Mononuclear cell (primary cell): ENCODE measurements around the gene MEPCE. TPM values are rescaled to one million over a fixed set of nuclear protein-coding genes. Genes with fewer than 3 reads are reported as not detected.
"Not testable (repeated sequence)": the region's sequence is repeated elsewhere in the genome, so short reads cannot be mapped to it uniquely, and the experiment has no call there.

Source experiments
- H3K27me3 ChIP-seq: 2 replicates; pipeline ENCODE4 v1.6.0; 2011; ENCODE audit warnings: low read length, control low read depth; ENCODE audit not compliant: insufficient read depth
- H3K4me1 ChIP-seq: 2 replicates; pipeline ENCODE4 v1.5.1; 2011; ENCODE audit warnings: mild to moderate bottlenecking, low read length, control low read depth; ENCODE audit not compliant: insufficient read depth
- H3K4me3 ChIP-seq: 2 replicates; pipeline ENCODE4 v1.5.1; 2011; ENCODE audit warnings: mild to moderate bottlenecking, low read length, moderate library complexity
- H3K9me3 ChIP-seq: 2 replicates; pipeline ENCODE4 v1.5.1; 2011; ENCODE audit warnings: low read depth, mild to moderate bottlenecking, control low read depth, low read length
- total RNA-seq: library from RNA; depleted of rRNA; stranded (reverse); fragments of >200 nt; gene quantifications from one replicate; pipeline ENCODE4 v1.2.3, GENCODE V29; 2012

The MEPCE gene, protein sequence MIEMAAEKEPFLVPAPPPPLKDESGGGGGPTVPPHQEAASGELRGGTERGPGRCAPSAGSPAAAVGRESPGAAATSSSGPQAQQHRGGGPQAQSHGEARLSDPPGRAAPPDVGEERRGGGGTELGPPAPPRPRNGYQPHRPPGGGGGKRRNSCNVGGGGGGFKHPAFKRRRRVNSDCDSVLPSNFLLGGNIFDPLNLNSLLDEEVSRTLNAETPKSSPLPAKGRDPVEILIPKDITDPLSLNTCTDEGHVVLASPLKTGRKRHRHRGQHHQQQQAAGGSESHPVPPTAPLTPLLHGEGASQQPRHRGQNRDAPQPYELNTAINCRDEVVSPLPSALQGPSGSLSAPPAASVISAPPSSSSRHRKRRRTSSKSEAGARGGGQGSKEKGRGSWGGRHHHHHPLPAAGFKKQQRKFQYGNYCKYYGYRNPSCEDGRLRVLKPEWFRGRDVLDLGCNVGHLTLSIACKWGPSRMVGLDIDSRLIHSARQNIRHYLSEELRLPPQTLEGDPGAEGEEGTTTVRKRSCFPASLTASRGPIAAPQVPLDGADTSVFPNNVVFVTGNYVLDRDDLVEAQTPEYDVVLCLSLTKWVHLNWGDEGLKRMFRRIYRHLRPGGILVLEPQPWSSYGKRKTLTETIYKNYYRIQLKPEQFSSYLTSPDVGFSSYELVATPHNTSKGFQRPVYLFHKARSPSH
- 36.7 TPM for total RNA-seq

DNA sequence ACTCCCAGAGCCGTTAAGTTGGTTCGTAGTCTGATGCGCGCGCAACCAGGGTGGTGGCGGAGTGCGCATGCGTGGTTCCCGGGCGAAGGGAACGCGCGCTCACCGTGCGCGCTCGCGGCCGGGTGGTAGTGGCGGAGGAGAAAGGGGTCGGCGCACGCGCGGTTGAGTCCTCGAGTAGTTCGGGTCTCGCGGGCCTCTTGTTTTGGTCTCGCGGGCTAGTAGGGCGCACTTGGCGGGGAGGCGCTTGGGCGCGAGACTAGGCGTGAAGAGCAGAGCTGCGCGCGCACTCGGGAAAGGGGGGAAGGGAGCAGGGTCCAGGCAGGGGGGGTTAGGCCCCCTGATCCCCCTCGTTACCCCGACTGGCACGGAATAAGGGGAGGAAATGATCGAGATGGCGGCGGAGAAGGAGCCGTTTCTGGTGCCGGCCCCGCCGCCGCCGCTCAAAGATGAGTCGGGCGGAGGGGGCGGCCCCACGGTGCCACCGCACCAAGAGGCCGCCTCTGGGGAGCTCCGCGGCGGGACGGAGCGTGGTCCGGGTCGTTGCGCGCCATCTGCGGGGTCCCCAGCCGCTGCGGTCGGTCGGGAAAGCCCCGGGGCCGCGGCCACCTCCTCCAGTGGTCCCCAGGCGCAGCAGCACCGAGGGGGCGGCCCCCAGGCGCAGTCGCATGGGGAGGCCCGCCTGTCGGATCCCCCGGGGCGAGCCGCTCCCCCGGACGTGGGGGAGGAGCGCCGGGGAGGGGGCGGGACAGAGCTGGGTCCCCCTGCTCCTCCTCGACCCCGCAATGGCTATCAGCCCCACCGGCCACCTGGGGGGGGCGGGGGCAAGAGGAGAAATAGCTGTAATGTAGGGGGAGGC, at the start of gene MEPCE:
Gene MEPCE, plus strand, starts transcription at position 195 of the 856 bp plus-strand sequence. Its CDS starts 188 bp downstream, at position 383.
- Histone ChIP-seq H3K4me3 (peak within 1 kb of the TSS; percentile 83), H3K9me3 (no peaks in the 10 kb centered on the region), H3K27me3 (no peaks in the 10 kb centered on the region), H3K4me1 (peaks cover 44% of the 10 kb centered on the region)

DNA sequence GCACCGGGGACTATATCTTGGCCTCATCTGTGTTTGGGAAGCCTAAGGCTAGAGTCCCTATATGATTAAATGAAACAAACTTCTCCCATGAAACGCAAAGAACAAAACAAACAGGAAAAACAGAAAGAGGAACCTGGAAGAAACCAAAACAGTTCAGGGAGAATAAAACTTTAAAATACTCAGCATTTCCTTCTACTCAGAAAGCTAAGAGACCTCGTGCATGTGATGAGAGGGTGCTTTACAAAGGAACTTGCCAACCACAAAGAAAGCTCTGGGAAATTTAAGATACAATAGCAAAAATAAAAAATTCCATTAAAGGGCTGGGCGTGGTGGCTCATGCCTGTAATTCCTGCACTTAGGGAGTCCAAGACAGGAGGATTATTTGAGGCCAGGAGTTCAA, 49.4 kb upstream of the MEPCE start:
- H3K4me3 ChIP-seq, result no peak overlapping the region
- peaks cover 88% of the 10 kb centered on the region for H3K4me1 ChIP-seq
- H3K27me3 ChIP-seq, result no peaks in the 10 kb centered on the region
- no peaks in the 10 kb centered on the region for H3K9me3 ChIP-seq

DNA sequence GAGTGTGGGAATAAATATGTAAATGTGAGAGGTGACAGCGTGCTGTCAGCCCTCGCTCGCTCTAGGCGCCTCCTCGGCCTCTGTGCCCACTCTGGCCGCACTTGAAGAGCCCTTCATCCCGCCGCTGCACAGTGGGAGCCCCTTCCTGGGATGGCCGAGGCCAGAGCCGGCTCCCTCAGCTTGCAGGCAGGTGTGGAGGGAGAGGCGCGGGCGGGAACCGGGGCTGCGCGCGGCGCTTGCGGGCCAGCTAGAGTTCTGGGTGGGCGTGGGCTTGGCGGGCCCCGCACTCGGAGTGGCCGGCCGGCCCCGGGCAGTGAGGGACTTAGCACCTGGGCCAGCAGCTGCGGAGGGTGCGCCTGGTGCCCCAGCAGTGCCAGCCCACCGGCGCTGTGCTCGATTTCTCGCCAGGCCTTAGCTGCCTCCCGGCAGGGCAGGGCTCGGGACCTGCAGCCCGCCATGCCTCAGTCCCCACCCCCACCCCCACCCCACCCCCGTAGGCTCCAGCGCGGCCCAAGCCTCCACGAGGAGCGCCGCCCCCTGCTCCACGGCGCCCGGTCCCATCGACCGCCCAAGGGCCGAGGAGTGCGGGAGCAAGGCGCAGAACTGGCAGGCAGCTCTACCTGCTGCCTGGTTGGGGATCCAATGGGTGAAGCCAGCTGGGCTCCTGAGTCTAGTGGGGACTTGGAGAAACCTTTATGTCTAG, 47.9 kb upstream of the MEPCE start:
- H3K4me3 ChIP-seq, H3K9me3 ChIP-seq, H3K27me3 ChIP-seq: not testable (repeated sequence)
- peaks cover 77% of the 10 kb centered on the region for H3K4me1 ChIP-seq

DNA sequence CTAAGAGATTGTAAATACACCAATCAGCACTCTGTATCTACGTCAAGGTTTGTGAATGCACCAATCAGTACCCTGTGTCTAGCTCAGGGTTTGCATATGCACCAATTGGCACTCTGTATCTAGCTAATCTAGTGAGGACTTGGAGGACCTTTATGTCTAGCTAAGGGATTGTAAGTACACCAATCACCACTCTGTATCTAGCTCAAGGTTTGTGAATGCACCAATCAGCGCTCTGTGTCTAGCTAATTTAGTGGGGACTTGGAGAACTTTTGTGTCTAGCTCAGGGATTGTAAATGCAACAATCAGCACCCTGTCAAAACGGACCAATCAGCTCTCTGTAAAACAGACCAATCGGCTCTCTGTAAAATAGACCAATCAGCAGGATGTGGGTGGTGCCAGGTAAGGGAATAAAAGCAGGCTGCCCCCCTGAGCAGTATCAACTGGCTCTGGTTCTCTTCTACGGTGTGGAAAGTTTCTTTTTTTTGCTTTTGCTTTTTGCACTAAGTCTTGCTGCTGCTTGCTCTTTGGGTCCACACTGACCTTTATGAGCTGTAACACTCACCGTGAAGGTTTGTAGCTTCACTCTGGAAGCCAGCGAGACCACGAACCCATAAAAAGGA, 47.3 kb upstream of the MEPCE start:
- not testable (repeated sequence) for H3K27me3 ChIP-seq, H3K4me3 ChIP-seq, H3K9me3 ChIP-seq
- peaks cover 71% of the 10 kb centered on the region for H3K4me1 ChIP-seq

DNA sequence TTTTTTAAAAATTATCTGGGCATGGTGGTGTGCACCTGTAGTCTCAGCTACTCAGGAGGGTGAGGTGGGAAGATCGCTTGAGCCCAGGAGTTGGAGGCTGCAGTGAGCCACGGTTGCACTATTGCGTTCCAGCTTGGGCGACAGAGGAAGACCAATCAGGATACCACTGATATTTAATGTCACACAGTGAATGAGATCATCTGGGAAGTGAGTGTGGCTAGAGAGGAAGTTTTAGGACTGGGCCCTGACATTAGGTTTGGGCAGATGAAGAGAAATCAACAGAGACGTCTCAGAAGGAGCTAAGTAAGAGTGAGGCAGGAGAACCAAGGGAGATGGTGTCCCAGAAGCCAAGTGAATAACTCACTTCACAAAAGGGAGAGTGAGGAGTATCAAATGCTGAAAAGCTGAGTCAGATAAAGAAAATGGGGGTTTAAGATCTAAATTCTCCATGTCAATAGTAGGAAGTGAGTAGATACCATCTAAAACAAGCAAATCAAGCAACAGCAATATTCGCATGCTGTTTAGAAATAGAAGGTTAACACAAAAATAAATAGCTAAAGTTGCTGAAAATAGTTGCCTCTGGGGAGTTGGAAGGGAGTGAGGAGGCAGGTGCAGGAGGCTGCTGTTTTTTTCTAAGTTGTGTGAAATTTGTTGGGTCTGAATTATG, 44.9 kb upstream of the MEPCE start:
- Histone ChIP-seq H3K4me3 (no peak overlapping the region), H3K9me3 (no peaks in the 10 kb centered on the region), H3K27me3 (no peaks in the 10 kb centered on the region), H3K4me1 (peaks cover 50% of the 10 kb centered on the region)

DNA sequence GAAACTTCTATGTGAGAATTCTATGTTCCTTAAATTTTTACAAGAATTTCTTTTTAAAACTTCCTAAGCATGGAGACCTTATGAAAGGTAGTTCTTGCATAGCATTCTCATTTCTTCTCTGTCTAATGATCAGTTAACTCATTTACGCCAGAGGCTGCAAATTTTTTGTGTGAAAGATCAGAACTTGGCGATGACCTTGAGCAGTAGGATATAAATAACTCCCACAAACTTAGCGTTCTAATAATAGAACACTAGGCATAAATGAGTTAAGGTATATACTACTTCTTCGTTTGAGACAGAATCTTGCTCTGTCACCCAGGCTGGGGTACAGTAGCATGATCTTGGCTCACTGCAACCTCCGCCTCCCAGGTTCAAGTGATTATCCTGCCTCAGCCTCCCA, 42.7 kb upstream of the MEPCE start:
- no peaks in the 10 kb centered on the region for H3K9me3 ChIP-seq
- peaks cover 35% of the 10 kb centered on the region for H3K4me1 ChIP-seq
- H3K27me3 ChIP-seq, result no peaks in the 10 kb centered on the region
- H3K4me3 ChIP-seq, result no peak overlapping the region

DNA sequence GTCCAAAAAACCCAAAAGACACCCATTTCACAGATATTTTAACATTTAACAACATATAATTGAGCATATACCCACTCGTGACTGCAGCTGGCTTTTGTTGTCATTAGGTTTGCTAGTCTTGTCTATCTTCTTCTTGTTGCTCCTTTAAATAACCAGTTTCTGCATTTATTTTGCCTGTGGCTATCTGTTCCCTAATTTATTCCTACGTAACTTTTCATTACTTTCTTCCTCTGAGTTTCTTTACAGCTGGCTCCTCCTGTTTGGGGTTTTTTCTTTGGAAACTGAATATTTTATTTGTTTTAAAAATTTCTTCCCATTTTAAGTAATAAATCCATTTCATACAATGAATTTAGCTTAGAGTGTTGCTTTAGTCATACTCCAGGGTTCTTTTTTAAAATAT, 41.9 kb upstream of the MEPCE start:
- H3K27me3 ChIP-seq, result no peaks in the 10 kb centered on the region
- no peak overlapping the region for H3K4me3 ChIP-seq
- no peaks in the 10 kb centered on the region for H3K9me3 ChIP-seq
- peaks cover 34% of the 10 kb centered on the region for H3K4me1 ChIP-seq

DNA sequence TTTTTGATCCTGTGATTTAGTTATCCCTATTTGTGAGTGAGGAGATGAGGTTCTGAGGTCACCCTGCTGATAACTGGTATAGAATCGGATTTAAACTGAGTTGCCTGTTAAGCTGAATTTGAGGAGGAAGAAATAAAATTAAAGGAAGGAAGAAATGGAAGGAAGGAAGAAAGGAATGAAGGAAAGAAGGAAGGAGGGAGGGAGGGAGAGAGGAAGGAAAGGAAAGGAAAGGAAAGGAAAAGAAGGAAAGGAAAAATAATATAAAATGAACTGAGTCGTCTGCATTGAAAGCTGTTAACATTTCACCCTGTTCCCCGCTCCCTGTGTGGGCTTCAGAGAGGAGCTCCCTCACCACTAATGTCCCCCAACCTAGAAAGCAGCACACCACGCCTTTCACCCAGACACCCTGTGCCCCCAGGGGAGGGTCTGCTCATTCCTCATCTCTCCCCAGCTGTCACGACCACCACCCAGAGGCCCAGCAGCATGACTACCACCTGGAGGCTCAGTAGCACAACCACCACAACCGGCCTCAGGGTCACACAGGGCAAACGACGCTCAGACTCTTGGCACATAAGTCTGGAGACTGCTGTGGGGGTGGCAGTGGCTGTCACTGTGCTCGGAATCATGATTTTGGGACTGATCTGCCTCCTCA, 40.1 kb upstream of the MEPCE start:
- no peak overlapping the region for H3K4me3 ChIP-seq
- no peaks in the 10 kb centered on the region for H3K9me3 ChIP-seq
- peaks cover 36% of the 10 kb centered on the region for H3K4me1 ChIP-seq
- no peaks in the 10 kb centered on the region for H3K27me3 ChIP-seq

DNA sequence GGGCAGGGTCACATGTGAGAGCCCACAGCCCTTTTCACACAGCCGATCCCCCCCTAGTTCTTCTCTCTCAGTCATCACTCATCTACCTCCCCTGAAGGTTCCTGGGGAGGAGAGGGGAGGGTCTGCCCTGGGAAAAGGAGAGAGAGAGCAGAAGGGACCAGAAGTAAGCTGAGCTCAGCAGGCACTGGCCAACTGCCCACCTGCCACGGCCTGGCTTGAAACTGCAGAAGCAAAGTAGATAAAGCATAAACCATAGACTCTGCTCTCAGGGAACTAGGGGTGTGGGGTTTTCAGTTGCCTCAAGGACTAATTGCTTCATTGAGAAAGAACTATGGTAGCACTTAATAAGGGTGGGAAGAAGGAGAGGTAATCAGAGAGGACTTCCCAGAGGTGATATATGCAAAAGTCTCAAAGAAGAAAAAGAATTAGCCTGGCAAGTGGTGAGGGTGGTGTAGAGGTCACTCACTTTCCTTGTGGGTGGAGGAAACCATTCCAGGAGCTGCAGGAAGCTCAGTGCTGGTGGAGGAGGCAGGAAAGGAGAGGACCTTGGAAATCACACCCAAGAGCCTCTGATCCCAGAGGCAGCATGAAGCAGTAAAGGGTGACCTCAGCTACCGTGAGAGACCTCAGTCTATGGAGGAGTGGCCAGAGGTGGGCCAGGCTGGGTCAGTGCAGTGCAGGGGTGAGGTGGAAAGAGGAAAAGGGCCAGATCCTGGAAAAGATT, 39.2 kb upstream of the MEPCE start:
- H3K4me3 ChIP-seq, result no peak overlapping the region
- H3K9me3 ChIP-seq, result no peaks in the 10 kb centered on the region
- H3K4me1 ChIP-seq, result peaks cover 41% of the 10 kb centered on the region
- H3K27me3 ChIP-seq, result no peaks in the 10 kb centered on the region

DNA sequence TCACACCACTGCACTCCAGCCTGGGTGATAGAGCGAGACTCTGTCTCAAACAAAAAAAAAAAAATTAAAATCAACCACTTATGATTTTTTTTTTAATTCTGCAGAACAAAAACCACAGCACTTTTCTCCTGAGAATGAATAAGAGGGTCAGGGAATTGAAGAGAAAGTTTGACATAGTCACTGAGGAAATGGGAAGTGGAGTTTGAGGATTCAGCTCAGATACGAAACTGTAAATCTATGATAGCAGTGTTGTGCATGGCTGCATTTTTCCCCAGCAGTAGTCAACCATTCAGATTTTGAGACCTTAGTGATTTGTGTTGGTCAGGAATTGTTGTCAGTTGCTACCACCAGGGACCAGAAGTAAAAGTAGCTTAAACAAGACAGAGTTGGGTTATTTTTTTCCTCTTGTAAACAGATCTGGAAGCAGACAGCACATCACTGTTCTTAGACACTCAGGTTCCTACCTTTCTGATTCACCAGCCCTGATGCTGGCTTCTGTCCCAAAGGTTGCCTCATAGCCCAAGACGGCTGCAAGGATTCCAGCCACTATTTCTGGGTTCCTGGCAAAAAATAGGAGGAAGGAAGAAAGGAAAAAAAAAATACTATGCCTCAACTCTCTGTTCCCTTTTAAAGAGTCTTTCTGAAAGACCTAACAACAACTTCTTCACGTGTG, 36.3 kb upstream of the MEPCE start:
- H3K4me3 ChIP-seq, result no peak overlapping the region
- peaks cover 60% of the 10 kb centered on the region for H3K4me1 ChIP-seq
- no peaks in the 10 kb centered on the region for H3K9me3 ChIP-seq
- H3K27me3 ChIP-seq, result no peaks in the 10 kb centered on the region

DNA sequence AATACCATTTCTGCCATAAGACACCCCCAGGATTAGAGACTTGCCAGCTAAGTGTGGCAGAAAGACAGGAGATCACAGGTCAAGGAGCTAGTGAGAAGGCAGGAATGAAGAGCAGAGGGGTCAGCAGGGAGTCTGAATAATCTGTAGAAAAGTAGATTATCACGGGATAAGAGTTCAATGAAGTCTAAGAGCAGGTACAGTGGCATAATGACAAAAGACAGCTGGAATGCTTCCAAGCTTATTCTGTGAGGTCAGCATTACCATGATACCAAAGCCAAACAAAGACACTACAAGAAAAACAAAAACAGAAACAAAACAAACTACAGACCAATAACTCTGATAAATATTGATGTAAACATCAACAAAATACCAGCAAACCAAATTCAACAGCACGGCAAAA, 35.6 kb upstream of the MEPCE start:
- H3K4me1 ChIP-seq, result peaks cover 64% of the 10 kb centered on the region
- H3K4me3 ChIP-seq, result no peak overlapping the region
- H3K9me3 ChIP-seq, result no peaks in the 10 kb centered on the region
- H3K27me3 ChIP-seq, result no peaks in the 10 kb centered on the region

DNA sequence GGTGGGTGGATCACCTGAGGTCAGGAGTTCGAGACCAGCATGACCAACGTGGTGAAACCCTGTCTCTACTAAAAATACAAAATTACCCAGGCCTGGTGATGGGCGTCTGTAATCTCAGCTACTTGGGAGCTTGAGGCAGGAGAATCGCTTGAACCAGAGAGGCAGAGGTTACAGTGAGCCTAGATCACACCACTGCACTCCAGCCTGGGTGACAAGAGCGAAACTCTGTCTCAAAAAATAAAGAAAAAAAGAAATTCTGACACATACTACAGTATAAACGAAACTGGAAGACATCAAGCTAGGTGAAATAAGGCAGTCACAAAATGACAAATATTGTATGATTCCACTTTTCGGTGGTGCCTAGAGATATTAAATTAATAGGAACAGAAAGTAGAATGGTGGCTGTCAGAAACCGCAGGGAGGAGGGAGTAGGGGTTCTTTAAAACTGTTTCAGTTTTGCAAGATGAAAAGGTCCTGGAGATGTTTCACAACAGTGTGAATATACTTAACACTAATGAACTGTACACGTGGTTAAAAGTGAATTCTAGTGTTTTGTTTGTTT, 33.1 kb upstream of the MEPCE start:
- H3K9me3 ChIP-seq, result no peaks in the 10 kb centered on the region
- H3K4me3 ChIP-seq, result no peak overlapping the region
- H3K4me1 ChIP-seq, result peaks cover 64% of the 10 kb centered on the region
- H3K27me3 ChIP-seq, result no peaks in the 10 kb centered on the region
